Measurements from ENCODE around the gene SLC5A7.

The SLC5A7 gene

GRCh38 chr2:107986278-107987217 is at the start of gene SLC5A7:
Gene SLC5A7, plus strand, starts transcription at chr2:107986524. Its CDS starts 1,632 bp downstream, at chr2:107988156.
- Histone ChIP-seq H3F3A (ENCODE audit: low read depth) (no peaks in the 10 kb centered on the region), H4K20me1 (ENCODE audit: insufficient read depth, low read length, poor library complexity, severe bottlenecking) (no peaks in the 10 kb centered on the region), H2AFZ (ENCODE audit: low read length) (no peak within 1 kb of the TSS), H3K9me3 (ENCODE audit: insufficient read depth, low read depth, low read length) (no peaks in the 10 kb centered on the region), H3K9ac (ENCODE audit: low read depth, low read length, poor library complexity, severe bottlenecking) (no peak within 1 kb of the TSS), H3K4me2 (ENCODE audit: low read depth, low read length, poor library complexity, severe bottlenecking) (no peak within 1 kb of the TSS), H3K79me2 (ENCODE audit: insufficient read depth, low read length) (no peaks in the 10 kb centered on the region), H3K9me2 (replicated peaks; ENCODE audit: low read depth, low read length) (no peaks in the 10 kb centered on the region), H3K4me1 (ENCODE audit: insufficient read depth, low read length, poor library complexity, severe bottlenecking) (no peaks in the 10 kb centered on the region), H3K4me3 (ENCODE audit: low read length, poor library complexity, severe bottlenecking) (no peak within 1 kb of the TSS), H3K36me3 (ENCODE audit: insufficient read depth, low read length) (no peaks in the 10 kb centered on the region), H3K27me3 (ENCODE audit: insufficient read depth, low read length, poor library complexity, severe bottlenecking) (no peaks in the 10 kb centered on the region)
- no peak for TF ChIP-seq EZH2phosphoT487 (IDR thresholded peaks at IDR 0.05; ENCODE audit: borderline replicate concordance)
- no peak for TF ChIP-seq CTCF (conservative IDR thresholded peaks at IDR 0.05; ENCODE audit: low read length)

- TF ChIP-seq EZH2phosphoT487 (IDR thresholded peaks at IDR 0.05; ENCODE audit: borderline replicate concordance): no peak
- TF ChIP-seq CTCF (conservative IDR thresholded peaks at IDR 0.05; ENCODE audit: low read length): no peak
Measured at GRCh38 chr2:107961395-107961794, 24.9 kb upstream of the SLC5A7 start.

DNA sequence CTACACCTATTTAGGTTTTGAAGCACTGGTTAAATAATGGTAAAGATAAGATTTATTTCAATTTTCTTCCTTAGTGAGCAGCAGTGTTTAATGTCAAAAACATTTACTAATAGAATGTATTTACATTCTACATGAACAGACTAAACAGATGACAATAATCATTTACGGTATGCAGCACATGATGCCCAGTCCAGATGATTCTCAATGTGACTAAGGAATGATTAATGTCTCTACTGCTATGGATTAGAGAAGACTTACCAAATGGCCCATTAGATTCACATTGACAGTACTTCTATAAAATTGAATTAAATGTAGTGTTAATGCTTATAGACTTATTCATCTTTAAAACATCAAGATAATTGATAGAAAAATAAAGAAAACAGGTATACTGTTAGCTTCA is 22.1 kb upstream of the SLC5A7 start:
- Histone ChIP-seq H4K20me1 (ENCODE audit: insufficient read depth, low read length, poor library complexity, severe bottlenecking) (no peaks in the 10 kb centered on the region), H3K36me3 (ENCODE audit: insufficient read depth, low read length) (no peaks in the 10 kb centered on the region), H3K4me1 (ENCODE audit: insufficient read depth, low read length, poor library complexity, severe bottlenecking) (no peaks in the 10 kb centered on the region), H2AFZ (ENCODE audit: low read length) (no peak overlapping the region), H3K4me3 (ENCODE audit: low read length, poor library complexity, severe bottlenecking) (no peak overlapping the region), H3K9me2 (replicated peaks; ENCODE audit: low read depth, low read length) (no peaks in the 10 kb centered on the region), H3K4me2 (ENCODE audit: low read depth, low read length, poor library complexity, severe bottlenecking) (no peak overlapping the region), H3K79me2 (ENCODE audit: insufficient read depth, low read length) (no peaks in the 10 kb centered on the region), H3F3A (ENCODE audit: low read depth) (no peaks in the 10 kb centered on the region), H3K9me3 (ENCODE audit: insufficient read depth, low read depth, low read length) (no peaks in the 10 kb centered on the region), H3K9ac (ENCODE audit: low read depth, low read length, poor library complexity, severe bottlenecking) (no peak overlapping the region), H3K27me3 (ENCODE audit: insufficient read depth, low read length, poor library complexity, severe bottlenecking) (no peaks in the 10 kb centered on the region)
- TF ChIP-seq EZH2phosphoT487 (IDR thresholded peaks at IDR 0.05; ENCODE audit: borderline replicate concordance): no peak

More at GRCh38 chr2:107961395-107961794, 24.9 kb upstream of the SLC5A7 start:
- H3K27me3 ChIP-seq (ENCODE audit: insufficient read depth, low read length, poor library complexity, severe bottlenecking): no peaks in the 10 kb centered on the region
- H3K9ac ChIP-seq (ENCODE audit: low read depth, low read length, poor library complexity, severe bottlenecking): no peak overlapping the region
- H2AFZ ChIP-seq (ENCODE audit: low read length): no peak overlapping the region
- no peak overlapping the region for H3K4me2 ChIP-seq (ENCODE audit: low read depth, low read length, poor library complexity, severe bottlenecking)
- H3K9me2 ChIP-seq (replicated peaks; ENCODE audit: low read depth, low read length): no peaks in the 10 kb centered on the region
- no peaks in the 10 kb centered on the region for H3K79me2 ChIP-seq (ENCODE audit: insufficient read depth, low read length)
- H3F3A ChIP-seq (ENCODE audit: low read depth): no peaks in the 10 kb centered on the region
- H4K20me1 ChIP-seq (ENCODE audit: insufficient read depth, low read length, poor library complexity, severe bottlenecking): no peaks in the 10 kb centered on the region
- no peaks in the 10 kb centered on the region for H3K9me3 ChIP-seq (ENCODE audit: insufficient read depth, low read depth, low read length)
- H3K36me3 ChIP-seq (ENCODE audit: insufficient read depth, low read length): no peaks in the 10 kb centered on the region
- no peaks in the 10 kb centered on the region for H3K4me1 ChIP-seq (ENCODE audit: insufficient read depth, low read length, poor library complexity, severe bottlenecking)
- no peak overlapping the region for H3K4me3 ChIP-seq (ENCODE audit: low read length, poor library complexity, severe bottlenecking)
